Skin epidermis (tissue), 12 donors: ENCODE measurements around the gene B4GALT7.
A peak's percentile ranks its signal among the peaks of the same experiment; 100 is the strongest.
"Not testable (repeated sequence)": the region's sequence is repeated elsewhere in the genome, so short reads cannot be mapped to it uniquely, and the experiment has no call there.

Experiments
- H3K27ac ChIP-seq, 21 experiments: fragments of 200-600 bp; sonication (generic) in 11 of 21; one replicate each; pipeline ENCODE4 v1.5.0; 2020; ENCODE audit warnings: mild to moderate bottlenecking in 3 of 21, inconsistent platforms in 2 of 21, moderate library complexity in 2 of 21
- H3K4me3 ChIP-seq, 7 experiments: fragments of 200-600 bp; sonication (generic) in 2 of 7; one replicate each; pipeline ENCODE4 v1.5.0; 2020; ENCODE audit warnings: inconsistent platforms in 2 of 7, mild to moderate bottlenecking in 2 of 7, moderate library complexity in 1 of 7

The B4GALT7 gene

DNA sequence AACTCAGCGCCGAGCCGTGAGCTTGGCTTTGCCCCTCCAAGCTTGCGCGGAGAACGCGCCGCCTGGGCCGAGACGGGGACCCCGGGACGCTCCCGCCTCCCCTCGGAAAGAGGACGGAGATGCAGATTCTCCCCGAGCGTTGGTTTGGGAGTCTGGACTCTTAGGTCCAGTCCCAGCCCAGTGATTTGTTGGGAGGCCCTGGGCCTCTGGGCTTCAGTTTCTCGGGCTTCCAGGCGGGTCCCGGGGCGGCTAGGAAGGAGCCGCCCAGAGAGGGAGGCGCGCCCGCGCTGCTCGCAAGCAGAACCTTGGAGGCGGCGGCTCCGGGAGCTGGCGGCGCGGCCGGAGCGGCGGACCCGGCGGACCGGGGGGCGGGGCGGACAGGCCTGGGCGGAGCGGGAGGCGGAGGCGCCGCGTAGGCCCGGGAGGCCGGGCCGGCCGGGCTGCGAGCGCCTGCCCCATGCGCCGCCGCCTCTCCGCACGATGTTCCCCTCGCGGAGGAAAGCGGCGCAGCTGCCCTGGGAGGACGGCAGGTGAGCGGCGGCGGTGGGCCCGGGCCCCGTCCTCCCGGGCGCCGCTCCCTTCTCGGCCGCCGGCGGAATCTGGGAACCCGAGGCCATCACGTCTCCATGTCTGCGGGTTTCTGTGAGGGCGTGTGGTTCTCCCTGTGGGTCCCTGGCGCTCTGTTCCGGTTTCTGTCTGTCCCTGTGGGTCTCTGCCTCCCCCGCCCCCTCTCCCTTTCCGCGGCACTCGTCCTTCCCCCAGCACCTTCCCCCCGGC, at the start of gene B4GALT7:
Gene B4GALT7, plus strand, starts transcription at position 402 of the 777 bp plus-strand sequence. Its CDS starts 79 bp downstream, at position 481.
- H3K27ac ChIP-seq: peak within 1 kb of the TSS; percentile 64 to 99 (median 92)

GRCh38 chr5:177552839-177553455, 47.0 kb upstream of the B4GALT7 start:
- Histone ChIP-seq H3K4me3 (peak overlapping the region; percentile 78 to 99 (median 93)), H3K27ac (peak overlapping the region in 18 of 21 experiments; percentile 77 to 91 (median 88))

More for the DNA sequence above, at the start of gene B4GALT7:
- peak within 1 kb of the TSS; percentile 70 to 92 (median 85) for H3K4me3 ChIP-seq

DNA sequence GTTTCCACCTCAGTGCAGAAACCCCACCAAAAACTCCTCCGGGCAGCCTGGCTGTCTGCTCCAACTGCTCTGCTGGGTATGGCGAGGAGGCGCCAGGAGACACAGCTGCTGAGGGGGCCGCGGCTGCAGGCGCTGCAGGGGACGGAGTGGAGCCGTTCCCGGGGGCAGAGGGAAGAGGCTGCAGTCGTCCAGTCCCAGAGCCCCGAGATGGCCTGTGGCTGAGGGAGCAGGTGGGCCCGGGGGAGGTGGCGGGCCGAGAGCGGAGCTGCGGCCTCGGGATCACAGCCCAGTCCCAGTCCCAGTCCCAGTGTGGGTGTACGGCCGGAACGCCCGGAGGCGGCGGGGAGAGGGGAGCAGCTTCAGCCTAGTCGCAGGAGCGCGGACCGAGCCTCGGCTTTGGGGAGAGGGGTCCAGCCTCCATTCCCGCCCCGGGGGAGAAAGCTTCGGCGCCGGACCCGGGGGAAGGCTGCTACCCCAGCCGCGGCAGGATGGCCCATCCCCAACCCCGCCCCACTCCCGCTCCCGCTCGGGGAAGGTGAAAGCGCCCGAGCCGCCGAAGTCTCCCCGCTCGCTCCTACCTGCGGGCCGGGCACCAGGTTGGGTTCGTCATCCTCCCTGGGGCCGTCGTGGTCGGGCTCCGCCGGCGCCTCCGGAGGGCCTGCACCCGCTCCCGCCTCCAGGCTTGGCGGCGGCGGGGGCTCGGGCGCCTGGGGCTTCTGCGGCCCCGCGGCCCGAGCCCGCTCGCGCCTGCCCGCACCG, 46.1 kb upstream of the B4GALT7 start:
- Histone ChIP-seq H3K4me3 (peak overlapping the region; percentile 78 to 99 (median 93)), H3K27ac (peak overlapping the region; percentile 49 to 91 (median 87))

- Histone ChIP-seq H3K27ac (peak within 1 kb of the TSS; percentile 49 to 91 (median 87)), H3K4me3 (peak within 1 kb of the TSS; percentile 78 to 99 (median 93))
These were observed 45.3 kb upstream of the B4GALT7 start, which contains the start of gene FAM193B for GRCh38 chr5:177554474-177555111. Gene FAM193B, minus strand, starts transcription at chr5:177554563. Its CDS starts 105 bp downstream, at chr5:177554458.

DNA sequence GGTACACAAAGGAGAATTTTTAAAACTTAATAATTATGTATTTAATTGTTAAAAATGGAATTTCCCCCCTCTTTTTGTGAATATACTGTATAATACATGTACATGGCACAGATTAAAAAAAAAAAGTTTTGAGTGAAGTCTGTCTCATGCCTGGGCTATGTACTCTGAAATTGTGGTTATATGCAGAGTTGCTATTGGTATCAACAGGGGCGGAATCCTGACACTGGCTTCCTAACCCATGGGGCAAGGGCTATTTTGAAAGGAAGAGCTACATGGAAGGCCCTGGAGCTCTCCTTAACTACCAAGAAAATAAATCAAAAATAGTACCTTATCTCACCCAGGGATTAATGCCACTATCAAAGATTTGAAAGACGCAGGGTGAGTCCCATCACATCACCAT, 44.7 kb upstream of the B4GALT7 start:
- Histone ChIP-seq H3K27ac (no peak overlapping the region), H3K4me3 (peak overlapping the region in 1 of 7 experiments; percentile 94)

DNA sequence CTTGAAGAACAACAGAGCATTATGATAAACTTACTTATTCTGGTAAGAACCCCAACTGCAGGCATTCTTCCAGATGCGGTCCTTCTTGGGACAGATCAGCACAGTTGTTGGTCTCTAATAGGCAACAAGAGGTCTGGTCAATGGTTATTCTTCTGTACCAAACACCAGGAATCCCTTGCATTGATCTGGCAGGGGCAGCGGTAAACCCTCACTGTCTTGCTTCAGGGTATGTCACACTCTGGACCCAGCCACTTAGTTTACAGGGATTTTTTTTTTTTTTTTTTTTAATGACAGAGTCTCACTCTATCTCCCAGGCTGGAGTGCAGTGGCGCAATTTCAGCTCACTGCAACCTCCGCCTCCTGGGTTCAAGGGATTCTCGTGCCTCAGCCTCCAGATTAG, 44.3 kb upstream of the B4GALT7 start:
- H3K4me3 ChIP-seq: no peak overlapping the region
- no peak overlapping the region for H3K27ac ChIP-seq

GRCh38 chr5:177557041-177557647, 42.8 kb upstream of the B4GALT7 start:
- no peak overlapping the region for H3K27ac ChIP-seq

DNA sequence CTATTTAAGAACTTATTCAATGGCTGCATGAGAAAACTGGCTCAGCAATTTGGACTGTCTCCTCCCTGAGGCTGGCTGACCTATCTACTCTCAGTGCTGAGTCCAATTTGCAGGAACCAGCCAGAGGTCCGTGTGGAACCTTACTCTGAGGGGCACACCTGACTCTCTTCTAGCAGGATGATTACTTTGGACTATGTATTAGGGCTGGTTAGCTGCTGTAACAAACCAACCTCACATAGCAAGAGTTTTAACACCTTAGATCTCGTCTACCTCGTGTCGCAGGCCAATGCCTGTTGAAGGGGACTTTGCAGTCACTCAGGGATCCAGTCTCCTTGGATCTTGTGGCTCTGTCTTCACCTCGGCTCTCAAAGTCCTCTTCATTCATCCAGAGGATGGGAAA, 42.1 kb upstream of the B4GALT7 start:
- no peak overlapping the region for H3K27ac ChIP-seq
- no peak overlapping the region for H3K4me3 ChIP-seq

More at GRCh38 chr5:177557041-177557647, 42.8 kb upstream of the B4GALT7 start:
- H3K4me3 ChIP-seq: no peak overlapping the region

- H3K27ac ChIP-seq, H3K4me3 ChIP-seq: not testable (repeated sequence)
These were observed 40.4 kb upstream of the B4GALT7 start for GRCh38 chr5:177559446-177559941.

- Histone ChIP-seq H3K27ac (no peak overlapping the region), H3K4me3 (no peak overlapping the region)
These were observed 34.9 kb upstream of the B4GALT7 start for GRCh38 chr5:177565046-177565445.

DNA sequence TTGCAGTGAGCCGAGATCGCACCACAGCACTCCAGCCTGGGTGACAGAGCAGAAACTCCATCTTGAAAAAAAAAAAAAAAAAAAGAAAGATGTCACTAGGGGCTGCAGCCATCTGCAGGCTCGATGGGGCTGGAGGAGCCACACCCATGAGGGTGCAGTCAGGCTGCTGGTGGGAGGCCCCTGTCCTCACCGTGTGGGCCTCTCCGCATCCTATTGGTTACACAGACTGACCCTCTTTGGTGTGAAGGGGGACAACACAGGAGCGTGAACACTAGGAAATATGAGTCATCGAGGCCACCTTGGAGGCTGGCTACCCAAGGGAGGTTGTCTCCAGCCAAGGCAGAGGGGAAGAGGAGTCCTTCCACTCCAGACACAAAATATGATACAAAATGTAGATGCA, 31.6 kb upstream of the B4GALT7 start:
- Histone ChIP-seq H3K27ac (no peak overlapping the region), H3K4me3 (no peak overlapping the region)

GRCh38 chr5:177569894-177570293, 30.0 kb upstream of the B4GALT7 start:
- Histone ChIP-seq H3K4me3 (no peak overlapping the region), H3K27ac (no peak overlapping the region)

- peak overlapping the region in 2 of 21 experiments; percentile 5 to 16 for H3K27ac ChIP-seq
- H3K4me3 ChIP-seq: no peak overlapping the region
These were observed 24.4 kb upstream of the B4GALT7 start for GRCh38 chr5:177575488-177575887.

GRCh38 chr5:177576169-177576568, 23.8 kb upstream of the B4GALT7 start:
- Histone ChIP-seq H3K27ac (no peak overlapping the region), H3K4me3 (no peak overlapping the region)

GRCh38 chr5:177578316-177578715, 21.6 kb upstream of the B4GALT7 start:
- H3K27ac ChIP-seq: no peak overlapping the region

GRCh38 chr5:177588413-177588909, 11.5 kb upstream of the B4GALT7 start:
- Histone ChIP-seq H3K27ac (no peak overlapping the region), H3K4me3 (no peak overlapping the region)

More at GRCh38 chr5:177578316-177578715, 21.6 kb upstream of the B4GALT7 start:
- no peak overlapping the region for H3K4me3 ChIP-seq

DNA sequence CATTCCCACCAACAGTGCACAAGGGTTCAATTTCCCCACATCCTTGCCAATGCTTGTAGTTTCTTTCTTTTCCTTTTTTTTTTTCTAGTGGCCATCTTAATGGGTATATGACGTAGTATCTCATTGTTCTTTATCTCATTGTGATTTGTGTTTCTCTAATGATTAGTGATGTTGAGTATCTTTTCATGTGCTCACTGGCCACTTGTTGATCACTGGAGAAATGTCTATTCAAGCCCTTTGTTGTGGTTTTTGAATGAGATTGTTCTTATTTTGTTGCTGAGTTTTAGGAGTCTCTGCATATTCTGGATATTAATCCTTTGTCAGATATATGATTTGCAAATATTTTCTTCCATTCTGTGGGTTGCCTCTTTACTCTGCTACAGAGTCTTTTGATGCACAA, 9.5 kb upstream of the B4GALT7 start:
- H3K27ac ChIP-seq: no peak overlapping the region
- H3K4me3 ChIP-seq: no peak overlapping the region

- peak overlapping the region; percentile 66 to 94 (median 84) for H3K4me3 ChIP-seq
- H3K27ac ChIP-seq: peak overlapping the region in 7 of 21 experiments; percentile 81 to 94 (median 86)
These were observed 8.3 kb upstream of the B4GALT7 start for GRCh38 chr5:177591690-177592009.
